ENCODE results near the gene ORMDL1.

GRCh38 chr2:189798312-189799029 lies 14.3 kb upstream of the ORMDL1 start:
- TF ChIP-seq POLR2AphosphoS5 (IDR thresholded peaks at IDR 0.05; ENCODE audit: borderline replicate concordance, low read depth, low read length) = no peak
- no peak for TF ChIP-seq EZH2 (IDR thresholded peaks at IDR 0.05)

Measured in SK-N-MC (cell line).